HG02943 (cell line): ENCODE measurements around the gene DNMT3A.

Source experiments
- ATAC-seq: cut with Tn5 transposase; IDR thresholded peaks from one replicate; pipeline ENCODE4 v1.9.1; 2021; ENCODE audit warnings: mild to moderate bottlenecking, low read depth, moderate library complexity; ENCODE audit not compliant: unreplicated experiment

DNMT3A gene

DNA sequence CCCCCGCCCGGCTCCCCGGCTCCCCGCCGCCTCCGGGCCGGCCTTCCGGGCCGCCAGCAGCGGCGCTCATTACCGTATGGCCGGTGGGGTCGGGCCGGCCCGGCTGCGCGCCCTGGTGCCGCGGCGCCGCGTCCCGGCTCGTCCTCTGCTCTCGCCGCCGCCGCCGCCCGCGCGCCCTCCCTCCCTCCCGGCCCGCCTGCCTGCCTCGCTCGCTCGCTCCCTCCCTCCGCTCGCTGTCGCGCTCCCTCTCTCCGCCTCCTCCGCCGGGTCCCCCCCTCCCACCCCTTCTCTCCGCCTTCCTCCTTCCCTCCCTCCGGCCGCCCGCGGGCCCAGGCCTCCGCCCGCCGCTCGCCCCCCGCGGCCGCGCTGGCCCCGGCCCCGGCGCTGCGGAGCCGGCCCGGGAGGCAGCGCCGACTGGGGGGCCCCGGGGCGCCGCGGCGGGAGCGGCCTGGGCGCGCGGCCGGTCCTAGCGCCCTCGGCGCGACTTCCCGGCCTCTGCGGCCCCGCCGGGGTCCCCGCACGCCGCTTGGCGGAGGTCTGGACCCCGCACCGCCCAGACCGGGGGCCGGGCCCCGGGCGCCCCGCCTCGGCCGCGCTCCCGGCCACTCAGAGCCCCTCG, at the start of gene DNMT3A:
TSS of gene DNMT3A (minus strand) at position 173 of the 619 bp plus-strand sequence. CDS start 27,941 bp downstream, outside the sequence.
- ATAC-seq, result peak; percentile 17

GRCh38 chr2:25389161-25389560, 47.4 kb upstream of the DNMT3A start:
- no peak for ATAC-seq

- ATAC-seq, result no peak
Observed at GRCh38 chr2:25388491-25388890, 46.8 kb upstream of the DNMT3A start.

DNA sequence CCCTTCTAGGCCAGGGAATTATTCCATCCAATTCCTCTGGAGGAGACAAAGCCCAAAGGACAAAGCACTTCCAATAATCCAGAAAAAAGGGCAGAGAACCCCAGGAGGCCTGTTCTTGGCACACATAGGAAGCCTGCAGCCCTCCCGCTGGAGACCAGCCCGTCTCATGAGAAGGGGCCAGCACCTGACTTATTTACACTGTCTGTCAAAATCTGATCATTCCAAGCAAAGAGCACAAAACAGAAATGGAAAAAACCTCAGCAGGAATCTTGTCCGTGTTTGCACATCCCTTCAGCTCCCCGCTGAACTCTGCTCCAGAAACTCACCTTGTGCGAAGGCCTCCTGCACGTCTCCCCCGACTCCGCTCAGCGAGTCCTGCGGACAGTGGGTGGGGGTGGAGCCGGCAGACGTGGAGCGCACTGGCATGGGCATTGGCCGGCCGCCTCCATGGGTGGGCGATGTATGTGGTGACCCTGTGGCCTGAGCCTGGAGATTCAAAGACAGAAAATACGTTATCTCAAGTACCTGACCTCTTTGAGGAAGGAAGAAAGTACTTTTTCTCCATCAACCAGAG, 46.2 kb upstream of the DNMT3A start:
- ATAC-seq, result no peak

GRCh38 chr2:25386971-25387875, 45.5 kb upstream of the DNMT3A start:
- ATAC-seq, result no peak

GRCh38 chr2:25385910-25386309, 44.2 kb upstream of the DNMT3A start:
- ATAC-seq, result no peak

DNA sequence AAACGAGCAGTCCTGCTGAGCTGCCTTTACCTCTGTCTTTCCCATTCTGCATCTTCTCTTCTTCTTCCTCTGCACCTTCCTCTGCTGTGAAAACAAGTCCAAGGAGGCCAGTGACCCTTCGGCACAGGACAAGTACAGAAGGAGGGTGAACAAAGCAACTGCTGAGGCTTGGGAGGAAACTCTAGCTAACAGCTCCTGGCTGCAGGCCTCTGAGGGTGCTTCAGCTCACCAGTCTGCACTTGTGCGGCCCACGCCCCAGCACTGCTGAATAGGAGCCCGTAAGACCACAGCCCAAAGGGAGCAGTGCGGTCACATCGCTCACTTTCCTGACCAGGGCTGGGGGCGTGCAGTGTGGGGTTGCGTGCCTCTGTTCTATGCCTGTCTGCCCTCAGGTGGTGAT, 42.1 kb upstream of the DNMT3A start:
- no peak for ATAC-seq

DNA sequence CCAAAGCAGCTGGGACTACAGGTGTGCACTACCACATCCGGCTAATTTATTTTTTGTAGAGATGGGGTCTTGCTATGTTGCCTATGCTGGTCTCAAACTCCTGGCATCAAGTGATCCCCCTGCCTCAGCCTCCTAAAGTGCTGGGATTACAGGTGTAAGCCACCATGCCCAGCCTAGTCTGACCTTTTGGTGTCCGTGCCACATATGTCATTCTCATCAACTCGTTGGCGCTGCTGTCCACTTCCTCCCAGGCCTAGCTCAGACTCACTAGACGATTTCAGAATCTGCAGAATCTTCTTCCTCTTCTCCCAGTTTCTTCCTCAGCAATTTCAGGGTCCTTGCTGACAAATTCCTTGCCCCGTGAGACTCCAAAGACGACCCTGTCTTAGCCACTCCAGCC, 39.8 kb upstream of the DNMT3A start:
- ATAC-seq, result no peak

DNA sequence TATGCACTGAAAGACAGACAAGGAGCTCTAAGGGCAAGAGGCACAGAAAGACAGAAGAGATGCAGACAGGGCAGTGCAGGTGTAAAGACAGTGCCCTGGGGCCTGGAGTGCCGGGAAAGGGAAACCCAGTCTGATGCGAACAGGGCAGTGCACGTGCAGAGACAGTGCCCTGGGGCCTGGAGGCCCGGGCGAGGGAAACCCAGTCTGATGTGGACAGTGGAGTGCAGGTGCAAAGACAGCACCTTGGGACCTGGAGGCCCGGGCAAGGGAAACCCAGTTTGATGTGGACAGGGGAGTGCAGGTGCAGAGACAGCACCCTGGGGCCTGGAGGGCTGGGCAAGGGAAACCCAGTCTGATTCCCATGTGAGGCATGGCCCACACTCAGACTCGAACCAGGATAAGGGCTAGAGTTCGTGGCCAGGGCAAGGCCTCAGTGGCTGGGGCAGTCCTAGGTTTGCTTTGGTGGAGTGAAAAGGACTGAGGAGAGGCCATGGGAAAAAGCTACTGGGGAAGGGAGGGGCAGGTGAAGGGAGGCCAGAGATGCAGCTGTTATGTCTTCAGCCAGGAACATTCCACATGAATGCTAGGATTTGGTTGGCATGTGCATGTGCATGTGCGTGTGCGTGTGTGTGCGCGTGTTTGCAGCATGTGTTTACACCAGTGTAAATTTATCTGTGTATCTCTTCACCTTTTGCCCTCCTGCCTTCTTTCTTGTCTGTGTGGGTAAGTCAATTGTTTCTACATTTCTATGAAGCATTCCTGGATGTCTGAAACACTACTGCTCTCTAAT, 39.1 kb upstream of the DNMT3A start:
- ATAC-seq, result no peak

GRCh38 chr2:25380023-25380422, 38.3 kb upstream of the DNMT3A start:
- no peak for ATAC-seq

DNA sequence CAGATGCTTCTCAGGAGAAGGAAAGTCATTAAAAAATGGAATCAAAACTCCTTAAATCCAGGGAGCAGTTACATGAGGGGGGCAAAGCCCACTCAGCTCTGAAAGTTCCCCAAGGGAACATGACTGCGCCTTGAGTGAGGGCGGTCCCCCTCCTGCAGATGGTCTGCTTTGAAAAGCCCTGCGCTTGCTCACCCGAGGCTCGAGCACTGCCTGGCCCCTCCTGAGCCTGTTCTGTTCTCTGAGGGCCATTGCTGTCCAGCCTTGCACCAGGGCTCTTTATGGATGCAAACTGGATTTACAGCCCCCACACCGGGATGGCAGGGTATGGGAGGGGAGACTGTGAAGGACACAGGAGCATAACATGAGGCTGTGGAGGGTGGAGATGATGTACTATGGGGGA, 37.8 kb upstream of the DNMT3A start:
- ATAC-seq, result no peak

DNA sequence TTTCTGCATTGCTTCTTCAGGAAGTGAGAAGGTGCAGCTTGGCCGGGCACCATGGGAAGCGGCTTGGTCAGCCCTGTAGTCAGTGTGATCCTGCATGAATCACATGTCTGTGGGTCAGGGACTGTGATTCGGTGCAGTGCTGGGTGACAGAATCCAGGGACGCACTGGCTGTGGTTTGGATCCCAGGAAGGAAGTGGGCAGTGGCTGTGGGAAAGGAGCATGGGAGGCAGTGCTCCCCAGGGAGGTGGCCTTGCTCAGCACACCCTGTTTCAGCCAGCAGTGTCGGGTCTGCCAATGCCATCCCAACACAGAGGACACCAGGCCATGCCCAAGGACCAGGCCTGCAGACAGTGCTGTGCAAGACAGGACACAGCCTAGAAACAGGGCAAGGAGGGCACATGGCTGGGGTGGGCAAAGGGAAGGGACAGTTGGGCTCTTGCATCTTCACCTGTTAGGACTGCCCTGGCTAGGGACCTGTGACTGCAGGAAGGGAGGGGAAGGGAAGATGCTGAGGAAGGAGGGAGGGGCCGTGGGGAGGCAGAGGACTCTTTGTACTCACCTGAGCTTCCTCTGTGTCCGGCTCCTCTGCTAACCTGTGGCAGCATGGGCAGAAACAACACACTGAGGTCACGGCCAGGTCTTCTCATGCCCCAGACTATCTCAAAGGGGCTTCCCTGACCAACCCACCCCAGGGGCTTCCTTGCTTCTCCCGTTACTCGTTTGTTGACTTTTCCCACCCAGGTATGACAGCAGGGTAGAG, 37.2 kb upstream of the DNMT3A start:
- ATAC-seq, result no peak

DNA sequence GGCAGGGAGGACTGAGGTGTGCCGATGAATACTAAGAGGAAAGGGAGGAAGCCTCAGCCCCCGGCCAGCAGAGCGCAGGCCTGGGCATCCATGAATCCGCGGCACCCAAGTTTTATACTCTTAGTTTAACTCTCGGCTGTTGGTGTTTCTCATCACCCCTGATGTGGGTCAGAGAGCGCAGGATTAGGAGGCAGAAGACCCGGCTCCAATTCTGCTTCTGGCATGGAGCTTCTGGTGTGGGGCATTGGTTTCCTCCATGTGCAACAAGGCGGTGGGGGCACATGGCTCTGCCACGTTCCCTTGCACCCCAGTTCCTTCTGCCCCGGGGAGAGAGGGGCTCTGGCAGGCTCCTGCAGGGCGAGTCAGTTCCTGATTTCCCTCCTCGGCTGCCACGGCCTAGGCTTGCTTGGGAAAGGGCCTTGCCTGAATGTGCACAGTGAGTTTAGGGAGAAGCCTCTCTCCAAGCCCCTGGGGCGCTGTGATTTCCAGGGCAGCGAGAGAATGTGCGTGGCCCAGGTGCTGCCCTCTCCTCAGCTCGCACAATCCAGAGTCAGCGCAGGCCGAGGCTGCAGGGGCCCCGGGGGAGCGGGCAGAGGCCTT, 36.2 kb upstream of the DNMT3A start:
- ATAC-seq, result no peak

- peak; percentile 94 for ATAC-seq
Observed at GRCh38 chr2:25376750-25377621, 35.3 kb upstream of the DNMT3A start.

- ATAC-seq, result no peak
Observed at GRCh38 chr2:25375989-25376545, 34.3 kb upstream of the DNMT3A start.

DNA sequence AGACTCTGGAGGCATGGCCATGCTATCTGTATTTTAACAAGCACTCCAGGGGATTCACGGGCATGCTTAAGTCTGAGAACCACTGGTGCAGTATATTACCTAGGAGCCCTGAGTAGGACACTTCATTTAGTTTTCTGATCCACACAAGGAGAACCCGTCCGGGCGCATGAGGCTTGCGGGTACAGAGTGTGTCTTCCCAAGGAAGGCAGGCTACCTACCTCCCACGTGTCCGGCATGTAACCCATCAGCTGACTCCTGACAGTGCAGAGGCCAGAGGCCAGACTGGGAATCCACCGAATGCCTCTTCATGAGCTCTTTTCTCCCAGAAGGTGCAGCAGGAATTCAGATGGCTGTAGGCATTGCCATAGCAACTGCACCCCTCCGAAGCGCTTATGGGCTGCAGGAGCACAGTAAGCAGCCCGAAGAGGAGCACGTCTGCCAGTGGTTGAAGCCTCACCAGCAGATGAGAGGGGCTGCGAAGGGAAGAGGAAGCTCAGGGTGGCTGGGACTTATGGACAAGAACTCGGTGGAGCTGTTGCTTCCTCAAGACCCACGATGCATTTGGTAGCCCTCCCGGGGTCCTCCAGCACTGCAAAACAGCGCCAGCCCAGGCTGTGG, 33.8 kb upstream of the DNMT3A start:
- ATAC-seq, result no peak

DNA sequence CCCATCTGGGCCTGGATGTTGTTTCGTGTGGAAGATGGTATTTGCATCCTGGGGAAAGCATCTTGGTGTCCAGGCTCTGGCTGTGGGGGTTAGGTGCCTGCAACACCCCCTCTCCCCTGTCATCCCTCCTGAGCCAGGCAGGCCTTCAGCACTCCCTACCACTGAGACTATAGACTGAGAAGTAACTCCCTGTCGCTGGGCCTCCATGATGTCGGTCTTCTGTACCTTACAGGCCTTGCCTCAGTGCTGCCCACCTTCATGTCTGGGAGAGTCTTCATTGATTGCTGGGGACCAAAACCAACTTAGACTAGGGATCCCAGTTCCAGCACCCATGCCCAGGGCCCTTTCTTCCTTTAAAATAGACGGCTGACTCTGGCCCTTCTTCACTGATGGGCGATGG, 33.1 kb upstream of the DNMT3A start:
- ATAC-seq, result no peak

DNA sequence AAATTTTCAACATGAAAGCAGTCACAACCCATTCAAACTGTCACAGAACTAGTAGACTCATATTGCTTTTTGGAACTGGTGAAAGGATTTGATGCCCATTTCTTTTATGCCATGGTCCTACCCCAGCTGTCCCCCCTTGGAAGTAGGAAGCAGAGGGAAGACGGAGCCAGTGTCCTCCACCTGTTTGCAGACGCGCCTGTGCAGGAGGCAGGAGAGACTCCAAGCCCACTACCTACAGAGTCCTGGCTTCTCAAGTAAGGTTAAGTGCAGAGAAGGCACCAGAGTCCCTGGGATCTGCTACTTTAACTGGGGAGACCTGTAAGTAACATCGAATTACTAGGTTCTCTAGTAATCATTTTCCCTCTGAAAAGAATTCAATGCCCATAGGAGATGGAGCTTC, 32.7 kb upstream of the DNMT3A start:
- no peak for ATAC-seq
